SK-N-SH treated with all-trans-retinoic acid at 6 μM for 48 hours (cell line): ENCODE results near the gene KSR2.

Source experiments
- ATAC-seq: fragments of 200-7000 bp; cut with Tn5 transposase; 3 replicates; pipeline ENCODE4 v1.9.1; 2020; ENCODE audit warnings: mild to moderate bottlenecking, moderate library complexity
- ARNTL ChIP-seq: fragments of 450-650 bp; formaldehyde crosslinking; IDR thresholded peaks from 2 replicates; pipeline ENCODE4 v1.5.0; 2020; ENCODE audit warnings: low read depth, mild to moderate bottlenecking, moderate library complexity, borderline replicate concordance
- BACH2 ChIP-seq: fragments of 250-450 bp; sonication (Bioruptor Pico); IDR thresholded peaks from 2 replicates; pipeline ENCODE4 v1.9.0; 2021; ENCODE audit warnings: mild to moderate bottlenecking, borderline replicate concordance
- CREB5 ChIP-seq: fragments of 250-450 bp; sonication (Bioruptor Pico); IDR thresholded peaks from 2 replicates; pipeline ENCODE4 v1.5.1; 2020; ENCODE audit warnings: low read depth, mild to moderate bottlenecking, moderate library complexity
- CSDC2 ChIP-seq: fragments of 250-450 bp; sonication (Bioruptor Pico); IDR thresholded peaks from 2 replicates; pipeline ENCODE4 v1.5.0; 2020; ENCODE audit warnings: mild to moderate bottlenecking, moderate library complexity
- ESRRG ChIP-seq: fragments of 250-450 bp; sonication (Bioruptor Pico); IDR thresholded peaks from 2 replicates; pipeline ENCODE4 v1.6.1; 2021; ENCODE audit warnings: mild to moderate bottlenecking
- GLIS3 ChIP-seq: fragments of 250-450 bp; sonication (Bioruptor Pico); IDR thresholded peaks from 2 replicates; pipeline ENCODE4 v1.5.0; 2020; ENCODE audit warnings: mild to moderate bottlenecking, moderate library complexity
- ISL1 ChIP-seq: fragments of 250-450 bp; sonication (Bioruptor Pico); IDR thresholded peaks from 2 replicates; pipeline ENCODE4 v2.1.2; 2022; ENCODE audit warnings: mild to moderate bottlenecking, moderate library complexity
- OSR1 ChIP-seq: fragments of 250-450 bp; sonication (Bioruptor Pico); IDR thresholded peaks from 2 replicates; pipeline ENCODE4 v1.8.0; 2022; ENCODE audit warnings: moderate library complexity, mild to moderate bottlenecking, inconsistent platforms
- PATZ1 ChIP-seq: fragments of 250-450 bp; sonication (Bioruptor Pico); IDR thresholded peaks from 2 replicates; pipeline ENCODE4 v1.8.0; 2020; ENCODE audit warnings: mild to moderate bottlenecking, moderate library complexity, borderline replicate concordance
- POU6F1 ChIP-seq: fragments of 250-450 bp; sonication (Bioruptor Pico); IDR thresholded peaks from 2 replicates; pipeline ENCODE4 v1.8.0; 2021; ENCODE audit warnings: low read depth, mild to moderate bottlenecking, moderate library complexity, borderline replicate concordance
- RARB ChIP-seq: fragments of 250-450 bp; sonication (Bioruptor Pico); IDR thresholded peaks from 2 replicates; pipeline ENCODE4 v1.8.0; 2021; ENCODE audit warnings: mild to moderate bottlenecking, moderate library complexity
- SNAI2 ChIP-seq: fragments of 250-450 bp; sonication (Bioruptor Pico); IDR thresholded peaks from 2 replicates; pipeline ENCODE4 v1.5.0; 2020; ENCODE audit warnings: mild to moderate bottlenecking, moderate library complexity
- TCF4 ChIP-seq: fragments of 250-450 bp; sonication (Bioruptor Pico); IDR thresholded peaks from 2 replicates; pipeline ENCODE4 v1.8.0; 2021; ENCODE audit warnings: mild to moderate bottlenecking, moderate library complexity, borderline replicate concordance
- ZFP3 ChIP-seq: fragments of 250-450 bp; sonication (Bioruptor Pico); IDR thresholded peaks from 2 replicates; pipeline ENCODE4 v1.5.0; 2020; ENCODE audit warnings: mild to moderate bottlenecking, moderate library complexity
- ZFP30 ChIP-seq: fragments of 450-650 bp; formaldehyde crosslinking; IDR thresholded peaks from 2 replicates; pipeline ENCODE4 v1.5.0; 2022; ENCODE audit warnings: mild to moderate bottlenecking, moderate library complexity
- ZNF565 ChIP-seq: fragments of 450-650 bp; formaldehyde crosslinking; conservative IDR thresholded peaks from 2 replicates; pipeline ENCODE4 v1.5.0; 2020; ENCODE audit warnings: low read depth, mild to moderate bottlenecking, moderate library complexity
- ZNF70 ChIP-seq: fragments of 450-650 bp; formaldehyde crosslinking; IDR thresholded peaks from 2 replicates; pipeline ENCODE4 v1.5.0; 2020; ENCODE audit warnings: mild to moderate bottlenecking, moderate library complexity
- ZNF8 ChIP-seq: fragments of 450-650 bp; formaldehyde crosslinking; IDR thresholded peaks from 2 replicates; pipeline ENCODE4 v1.5.0; 2020; ENCODE audit warnings: mild to moderate bottlenecking, moderate library complexity
- TF ChIP-seq, protein P1 (sequence below): fragments of 250-450 bp; sonication (Bioruptor Pico); IDR thresholded peaks from 2 replicates; pipeline ENCODE4 v1.5.0; 2020; ENCODE audit warnings: mild to moderate bottlenecking, moderate library complexity
- TF ChIP-seq, protein P2 (sequence below): fragments of 250-450 bp; sonication (Bioruptor Pico); IDR thresholded peaks from 2 replicates; pipeline ENCODE4 v1.5.1; 2021; ENCODE audit warnings: mild to moderate bottlenecking, moderate library complexity

KSR2 gene

GRCh38 chr12:117563007-117563406, 405.8 kb downstream of the KSR2 start (continued):
- no peak for TF ChIP-seq RARB (CRISPR knock-in tag)
- TF ChIP-seq BACH2 (CRISPR knock-in tag) = no peak
- no peak for TF ChIP-seq ZFP3 (CRISPR knock-in tag)
- TF ChIP-seq CREB5 (CRISPR knock-in tag) = no peak
- TF ChIP-seq ISL1 (CRISPR knock-in tag) = no peak
- no peak for TF ChIP-seq ZNF8

GRCh38 chr12:117561990-117562389, 406.8 kb downstream of the KSR2 start:
- TF ChIP-seq CSDC2 (CRISPR knock-in tag) (no peak), ARNTL (no peak), GLIS3 (no peak), CREB5 (CRISPR knock-in tag) (no peak), ZNF8 (no peak)
- no peak for ATAC-seq

DNA sequence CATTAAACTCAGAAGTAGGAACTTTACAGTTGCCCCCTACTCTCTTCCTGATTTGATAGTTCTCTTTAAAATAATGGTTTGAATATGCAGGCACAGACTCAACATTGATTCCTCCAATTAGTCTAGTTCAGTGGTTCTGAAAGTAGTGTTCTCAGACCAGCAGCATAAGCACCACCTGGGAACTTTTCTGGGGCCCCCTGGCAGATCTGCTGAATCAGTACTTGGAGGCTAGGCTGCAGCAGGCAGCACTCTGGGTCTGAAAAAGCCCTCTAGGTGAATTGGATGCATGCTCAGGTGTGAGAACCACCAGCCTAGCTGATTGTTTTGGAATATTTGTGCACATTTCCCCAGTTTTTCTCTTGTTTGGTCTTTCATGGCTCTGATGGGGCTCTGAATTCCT, 408.8 kb downstream of the KSR2 start:
- no peak for ATAC-seq

More for the DNA sequence above, 408.8 kb downstream of the KSR2 start:
- TF ChIP-seq ZNF8 (no peak), POU6F1 (CRISPR knock-in tag) (no peak), BACH2 (CRISPR knock-in tag) (no peak), TCF4 (CRISPR knock-in tag) (no peak), CREB5 (CRISPR knock-in tag) (no peak), SNAI2 (CRISPR knock-in tag) (no peak), ZNF70 (CRISPR knock-in tag) (no peak), GLIS3 (no peak), ZNF565 (no peak), ARNTL (no peak), ESRRG (CRISPR knock-in tag) (no peak), OSR1 (CRISPR knock-in tag) (no peak), PATZ1 (CRISPR knock-in tag) (no peak), ISL1 (CRISPR knock-in tag) (no peak), ZFP30 (CRISPR knock-in tag) (no peak)
- TF ChIP-seq, protein P1, sequence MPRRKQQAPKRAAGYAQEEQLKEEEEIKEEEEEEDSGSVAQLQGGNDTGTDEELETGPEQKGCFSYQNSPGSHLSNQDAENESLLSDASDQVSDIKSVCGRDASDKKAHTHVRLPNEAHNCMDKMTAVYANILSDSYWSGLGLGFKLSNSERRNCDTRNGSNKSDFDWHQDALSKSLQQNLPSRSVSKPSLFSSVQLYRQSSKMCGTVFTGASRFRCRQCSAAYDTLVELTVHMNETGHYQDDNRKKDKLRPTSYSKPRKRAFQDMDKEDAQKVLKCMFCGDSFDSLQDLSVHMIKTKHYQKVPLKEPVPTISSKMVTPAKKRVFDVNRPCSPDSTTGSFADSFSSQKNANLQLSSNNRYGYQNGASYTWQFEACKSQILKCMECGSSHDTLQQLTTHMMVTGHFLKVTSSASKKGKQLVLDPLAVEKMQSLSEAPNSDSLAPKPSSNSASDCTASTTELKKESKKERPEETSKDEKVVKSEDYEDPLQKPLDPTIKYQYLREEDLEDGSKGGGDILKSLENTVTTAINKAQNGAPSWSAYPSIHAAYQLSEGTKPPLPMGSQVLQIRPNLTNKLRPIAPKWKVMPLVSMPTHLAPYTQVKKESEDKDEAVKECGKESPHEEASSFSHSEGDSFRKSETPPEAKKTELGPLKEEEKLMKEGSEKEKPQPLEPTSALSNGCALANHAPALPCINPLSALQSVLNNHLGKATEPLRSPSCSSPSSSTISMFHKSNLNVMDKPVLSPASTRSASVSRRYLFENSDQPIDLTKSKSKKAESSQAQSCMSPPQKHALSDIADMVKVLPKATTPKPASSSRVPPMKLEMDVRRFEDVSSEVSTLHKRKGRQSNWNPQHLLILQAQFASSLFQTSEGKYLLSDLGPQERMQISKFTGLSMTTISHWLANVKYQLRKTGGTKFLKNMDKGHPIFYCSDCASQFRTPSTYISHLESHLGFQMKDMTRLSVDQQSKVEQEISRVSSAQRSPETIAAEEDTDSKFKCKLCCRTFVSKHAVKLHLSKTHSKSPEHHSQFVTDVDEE = no peak
- TF ChIP-seq, protein P2, sequence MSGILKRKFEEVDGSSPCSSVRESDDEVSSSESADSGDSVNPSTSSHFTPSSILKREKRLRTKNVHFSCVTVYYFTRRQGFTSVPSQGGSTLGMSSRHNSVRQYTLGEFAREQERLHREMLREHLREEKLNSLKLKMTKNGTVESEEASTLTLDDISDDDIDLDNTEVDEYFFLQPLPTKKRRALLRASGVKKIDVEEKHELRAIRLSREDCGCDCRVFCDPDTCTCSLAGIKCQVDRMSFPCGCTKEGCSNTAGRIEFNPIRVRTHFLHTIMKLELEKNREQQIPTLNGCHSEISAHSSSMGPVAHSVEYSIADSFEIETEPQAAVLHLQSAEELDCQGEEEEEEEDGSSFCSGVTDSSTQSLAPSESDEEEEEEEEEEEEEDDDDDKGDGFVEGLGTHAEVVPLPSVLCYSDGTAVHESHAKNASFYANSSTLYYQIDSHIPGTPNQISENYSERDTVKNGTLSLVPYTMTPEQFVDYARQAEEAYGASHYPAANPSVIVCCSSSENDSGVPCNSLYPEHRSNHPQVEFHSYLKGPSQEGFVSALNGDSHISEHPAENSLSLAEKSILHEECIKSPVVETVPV = no peak
